CD4-positive, alpha-beta T cell treated with Interleukin-15 for 4 hours (primary cell): ENCODE measurements around the gene UBE2V1.
"Not testable (repeated sequence)": the region's sequence is repeated elsewhere in the genome, so short reads cannot be mapped to it uniquely, and the experiment has no call there.

ENCODE experiments used
- DNase-seq: peaks from one replicate; pipeline ENCODE4 v3.0.0-alpha.2; 2020; ENCODE audit warnings: low spot score

Gene UBE2V1

GRCh38 chr20:50137702-50138101 is 24.8 kb upstream of the UBE2V1 start:
- DNase-seq, result not testable (repeated sequence)

- DNase-seq, result no peak
Observed at GRCh38 chr20:50136822-50137599, 24.1 kb upstream of the UBE2V1 start.

- not testable (repeated sequence) for DNase-seq
Observed at GRCh38 chr20:50135157-50135556, 22.2 kb upstream of the UBE2V1 start.

- DNase-seq, result no peak
Observed at GRCh38 chr20:50133474-50134217, 20.7 kb upstream of the UBE2V1 start.

DNA sequence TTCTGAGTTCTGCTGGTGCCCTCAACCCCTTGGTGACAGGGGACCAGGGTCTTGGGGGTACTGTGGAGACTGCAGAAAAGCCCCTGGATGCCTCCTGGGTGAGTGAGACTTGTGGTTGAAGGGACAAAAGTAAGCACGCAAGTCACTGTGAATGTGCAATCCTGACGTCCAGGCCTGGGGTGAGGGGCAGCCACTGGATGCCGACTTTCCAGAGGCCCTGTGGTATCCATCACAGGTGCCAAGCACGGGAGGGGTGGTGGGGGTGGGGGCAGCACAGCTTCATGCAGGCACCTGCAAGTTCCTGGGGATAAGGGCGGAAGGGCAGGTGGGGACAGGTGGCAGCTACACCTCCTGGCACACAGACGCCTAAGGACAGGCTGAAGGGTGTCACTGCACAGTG is 20.1 kb upstream of the UBE2V1 start:
- DNase-seq, result no peak

- DNase-seq, result no peak
Observed at GRCh38 chr20:50130995-50131394, 18.0 kb upstream of the UBE2V1 start.

DNA sequence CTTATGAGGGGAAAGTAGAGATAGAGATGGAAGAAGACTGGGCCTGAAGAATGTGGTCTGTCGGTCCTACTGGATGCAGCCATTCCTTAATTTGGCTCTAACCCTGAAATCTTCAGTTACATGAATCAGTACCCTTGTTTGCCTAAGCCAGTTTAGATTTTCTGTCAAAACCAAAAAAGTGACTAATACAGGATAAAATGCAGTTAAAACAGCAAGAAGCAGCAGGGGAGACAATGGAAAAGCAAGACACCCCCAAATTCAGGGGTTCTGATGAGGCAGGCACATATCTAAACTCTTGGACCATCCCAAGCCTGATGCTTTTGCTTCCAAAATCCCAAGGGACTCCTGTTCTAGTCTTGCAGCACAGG is 17.4 kb upstream of the UBE2V1 start:
- no peak for DNase-seq

GRCh38 chr20:50129662-50130355 is 16.9 kb upstream of the UBE2V1 start:
- no peak for DNase-seq

DNA sequence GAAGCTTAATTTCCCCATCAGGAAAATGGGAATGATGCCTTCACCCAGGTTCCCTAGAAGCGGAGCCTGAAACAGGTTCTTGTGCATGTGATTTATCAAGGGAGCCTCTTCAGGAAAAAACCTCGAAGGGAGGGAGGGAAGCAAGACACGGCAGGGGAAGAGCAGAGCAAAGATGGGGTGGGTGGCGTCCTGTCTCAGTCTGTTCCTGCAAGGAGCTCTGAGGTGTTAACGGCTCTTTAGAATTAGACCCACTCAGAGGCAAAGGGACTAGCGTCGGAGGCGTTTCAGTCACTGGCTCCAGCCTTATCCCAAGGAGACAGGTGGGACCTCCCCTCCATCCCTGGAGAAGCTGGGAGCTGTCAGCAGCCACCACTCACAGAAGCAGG is 15.6 kb upstream of the UBE2V1 start:
- DNase-seq, result no peak

GRCh38 chr20:50127587-50128519 is 14.9 kb upstream of the UBE2V1 start:
- no peak for DNase-seq

- no peak for DNase-seq
Observed at GRCh38 chr20:50126662-50127061, 13.7 kb upstream of the UBE2V1 start.

DNA sequence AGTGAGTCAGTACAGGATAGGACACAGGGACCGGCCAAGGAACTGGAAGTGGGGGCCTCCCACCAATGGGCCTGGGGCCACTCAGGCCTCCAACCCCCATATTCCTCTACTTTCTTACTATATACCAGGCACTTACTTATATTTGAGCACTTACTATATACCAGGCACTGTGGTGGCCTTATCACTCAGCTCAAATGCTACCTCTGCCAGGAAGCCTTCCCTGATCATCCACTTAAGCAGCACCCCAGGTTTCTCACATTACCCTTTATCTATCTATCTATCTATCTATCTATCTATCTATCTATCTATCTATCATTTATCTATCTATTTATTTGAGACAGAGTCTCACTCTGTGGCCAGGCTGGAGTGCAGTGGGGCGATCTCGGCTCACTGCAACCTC is 12.3 kb upstream of the UBE2V1 start:
- no peak for DNase-seq

DNA sequence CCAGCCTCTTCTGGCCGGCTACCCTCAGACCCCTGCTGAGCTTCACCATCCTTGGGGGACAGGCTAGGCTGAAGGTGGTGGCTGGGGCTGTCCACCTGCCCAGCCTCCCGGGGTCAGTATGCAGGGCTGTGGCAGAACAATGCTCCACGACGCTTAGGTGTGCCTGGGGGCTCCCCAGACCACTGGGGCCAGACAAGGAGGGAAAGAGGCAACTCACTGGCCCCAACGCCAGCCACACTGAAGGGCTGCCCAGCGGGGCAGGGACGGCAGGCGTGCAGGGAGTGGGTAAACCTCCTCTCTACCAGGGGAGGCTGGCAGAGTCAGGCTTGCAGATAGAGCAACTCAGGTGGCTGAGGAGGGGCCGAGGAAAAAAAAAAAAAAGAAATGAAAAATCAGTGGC is 11.5 kb upstream of the UBE2V1 start:
- DNase-seq, result no peak

DNA sequence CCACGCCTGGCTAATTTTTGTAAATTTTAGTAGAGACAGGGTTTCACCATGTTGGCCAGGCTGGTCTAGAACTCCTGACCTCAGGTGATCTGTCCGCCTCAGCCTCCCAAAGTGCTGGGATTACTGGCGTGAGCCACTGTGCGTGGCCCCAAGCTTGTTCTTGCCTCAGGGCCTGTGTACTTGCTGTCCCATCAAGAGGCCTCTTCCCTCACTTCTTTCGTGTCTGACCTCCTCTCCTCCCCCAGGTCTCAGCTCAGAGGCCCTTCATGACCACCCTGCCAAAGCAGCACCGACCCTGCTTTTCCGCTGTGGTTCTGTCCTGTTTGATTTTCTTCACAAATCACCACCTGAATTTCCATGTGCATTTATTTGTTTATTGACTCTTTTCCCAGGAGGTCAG is 10.5 kb upstream of the UBE2V1 start:
- DNase-seq, result no peak

GRCh38 chr20:50122763-50123162 is 9.8 kb upstream of the UBE2V1 start:
- DNase-seq, result no peak

- no peak for DNase-seq
Observed at GRCh38 chr20:50121858-50122271, 8.9 kb upstream of the UBE2V1 start.

- peak; percentile 67 for DNase-seq
Observed at GRCh38 chr20:50120935-50121693, 8.2 kb upstream of the UBE2V1 start.

DNA sequence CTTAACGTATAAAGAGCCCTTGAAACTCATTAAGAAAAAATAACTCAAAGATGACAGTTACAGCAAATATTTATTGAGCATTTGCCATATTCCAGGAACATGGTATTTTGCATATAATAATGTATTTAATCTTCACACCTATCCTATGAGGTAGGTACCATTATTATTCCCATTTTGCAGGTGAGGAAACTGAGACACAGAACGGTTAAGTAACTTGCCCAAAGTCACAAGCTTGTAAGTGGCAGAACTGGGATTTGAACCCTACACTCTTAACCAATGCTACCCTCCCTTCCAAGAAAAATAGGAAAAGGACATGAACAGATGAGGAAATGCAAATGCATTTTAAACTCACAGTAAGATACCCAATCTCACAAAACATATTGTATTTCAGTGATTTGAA is 5.3 kb upstream of the UBE2V1 start:
- DNase-seq, result no peak

DNA sequence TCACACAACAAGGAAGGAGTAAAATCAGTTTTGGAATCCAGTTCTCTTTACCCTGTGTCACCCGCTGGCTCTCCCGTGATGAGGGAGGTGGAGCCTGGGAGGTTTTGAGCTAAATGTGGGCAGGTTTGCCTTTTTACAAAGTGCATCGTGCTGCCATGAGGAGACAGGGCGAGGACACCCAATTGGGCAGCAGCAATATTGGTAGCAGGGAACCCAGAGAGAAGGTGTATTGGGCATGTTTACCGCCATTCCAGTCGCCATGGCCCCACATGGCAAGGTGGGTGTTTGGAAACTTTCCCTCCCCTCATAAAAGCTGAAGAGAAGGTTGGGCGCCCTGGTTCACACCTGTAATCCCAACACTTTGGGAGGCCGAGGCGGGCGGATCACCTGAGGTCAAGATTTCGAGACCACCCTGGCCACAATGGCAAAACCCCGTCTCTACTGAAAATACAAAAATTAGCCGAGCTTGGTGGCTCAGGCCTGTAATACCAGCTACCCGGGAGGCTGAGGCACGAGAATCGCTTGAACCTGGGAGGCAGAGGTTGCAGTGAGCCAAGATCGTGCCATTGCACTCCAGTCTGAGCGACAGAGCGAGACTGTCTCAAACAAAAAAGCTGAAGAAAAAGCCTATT is 3.5 kb upstream of the UBE2V1 start:
- no peak for DNase-seq

DNA sequence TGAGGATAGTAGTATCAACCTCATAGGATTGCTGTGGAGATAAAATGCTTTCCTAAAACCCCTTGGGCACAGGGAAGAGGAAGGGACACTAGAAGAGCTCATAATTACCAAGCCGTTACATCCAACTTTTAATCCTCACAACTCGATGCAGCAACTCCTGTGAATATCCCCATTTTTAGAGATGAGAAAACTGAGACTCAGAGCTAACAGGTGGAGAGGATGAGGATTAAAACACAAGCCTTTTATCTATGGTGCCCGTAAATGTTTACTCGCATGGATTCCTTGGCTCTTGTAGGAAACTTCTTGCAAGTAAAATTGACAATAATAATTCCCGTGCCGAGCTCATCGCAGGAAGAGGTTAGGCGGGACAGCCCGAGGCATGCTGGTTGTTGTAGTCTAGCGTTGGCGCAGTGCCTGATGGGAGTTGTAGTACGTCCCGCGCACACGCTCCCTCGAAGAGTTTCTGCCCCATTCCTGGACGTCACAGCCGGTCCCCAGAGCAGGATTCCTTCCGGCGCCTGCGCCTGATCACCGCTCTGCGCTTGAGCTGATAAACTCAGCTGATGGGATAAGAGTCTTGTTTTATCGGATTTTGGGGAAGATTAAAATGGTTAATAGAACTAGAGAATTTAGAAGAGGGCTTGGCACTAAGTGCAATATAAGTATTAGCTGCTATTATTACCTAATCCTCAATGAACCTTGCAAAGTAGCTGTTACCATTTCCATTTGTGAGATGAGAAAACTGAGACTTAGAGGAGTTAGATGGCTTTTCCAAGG is 2.8 kb upstream of the UBE2V1 start:
- peak; percentile 89 for DNase-seq
